HCT116 (cell line): ENCODE data around the gene INPPL1. TPM values are rescaled to one million over a fixed set of nuclear protein-coding genes. Genes with fewer than 3 reads are reported as not detected.

Experiments
- ATAC-seq: fragments of 200-7000 bp; cut with Tn5 transposase; 2 replicates; pipeline ENCODE4 v1.9.1; 2020; ENCODE audit warnings: mild to moderate bottlenecking, moderate library complexity
- BruUV-seq: library from RNA; stranded (reverse); fragments of 400-500 nt; replicated peaks from 2 replicates; lab custom pipeline; 2021; lab: Mats Ljungman, UMichigan
- CTCF ChIA-PET: fragments of 300-600 bp; sonication (Branson Sonifier 250); formaldehyde crosslinking; loops from one replicate; lab custom pipeline; 2021; ENCODE audit warnings: antibody characterized with exemption; lab: Charles Lee
- POLR2A ChIA-PET: fragments of 300-600, 350-600 bp; sonication (Branson Sonifier 250); formaldehyde crosslinking; loops from one replicate; lab custom pipeline; 2021; ENCODE audit warnings: antibody characterized with exemption; lab: Charles Lee
- RAD21 ChIA-PET, 2 experiments: fragments of 300-600 bp; sonication (Branson Sonifier 250); formaldehyde crosslinking; loops; one replicate each; lab custom pipeline; 2023; ENCODE audit warnings: low total read pairs in 2 of 2; ENCODE audit not compliant: uncharacterized antibody in 2 of 2, unreplicated experiment in 2 of 2, low non-redundant PET in 1 of 2; lab: Charles Lee
- DNase-seq: peaks from one replicate; pipeline ENCODE4 v3.0.0-alpha.2; 2010; ENCODE audit warnings: low read depth, low spot score
- H2AFZ ChIP-seq: fragments of 200-600 bp; shearing (Covaris generic), sonication (generic); 2 replicates; pipeline ENCODE4 v1.6.1; 2017; ENCODE audit warnings: low read depth, mixed run types, mixed read lengths, antibody characterized with exemption, low read length; ENCODE audit not compliant: poor library complexity, severe bottlenecking
- H3K27ac ChIP-seq: 2 replicates; pipeline ENCODE4 v1.5.1; 2012; ENCODE audit warnings: low read depth, low read length
- H3K27me3 ChIP-seq: fragments of 200-600 bp; sonication (generic); 2 replicates; pipeline ENCODE4 v1.6.1; 2016; ENCODE audit warnings: mixed run types, low read length, mixed read lengths; ENCODE audit not compliant: insufficient read depth
- H3K36me3 ChIP-seq, 2 experiments: fragments of 200-500 bp in 1 of 2; fragments of 200-600 bp in 1 of 2; sonication (Bioruptor generic) in 1 of 2; sonication (generic) in 1 of 2; 2 replicates each; pipeline versions ENCODE4 v1.5.1 to v1.6.1; 2014 to 2016; ENCODE audit warnings: low read length in 2 of 2, inconsistent platforms in 1 of 2, mixed read lengths in 1 of 2, mixed run types in 1 of 2; ENCODE audit not compliant: insufficient read depth in 2 of 2, control insufficient read depth in 1 of 2
- H3K4me1 ChIP-seq, 2 experiments: fragments of 200-600 bp in 1 of 2; sonication (generic) in 1 of 2; 2 replicates each; pipeline versions ENCODE4 v1.5.1 to v1.6.1; 2012 to 2017; ENCODE audit warnings: low read length in 2 of 2, inconsistent platforms in 1 of 2, mild to moderate bottlenecking in 1 of 2, mixed read lengths in 1 of 2, mixed run types in 1 of 2, moderate library complexity in 1 of 2; ENCODE audit not compliant: insufficient read depth in 2 of 2, control insufficient read depth in 1 of 2
- H3K4me2 ChIP-seq: fragments of 200-600 bp; sonication (generic); 2 replicates; pipeline ENCODE4 v1.6.1; 2017; ENCODE audit warnings: mixed run types, low read length, mixed read lengths
- H3K4me3 ChIP-seq, 2 experiments: fragments of 200-600 bp in 1 of 2; sonication (generic) in 1 of 2; replicated peaks in 1 of 2; 2 replicates each; pipeline ENCODE4 v1.5.1; 2011 to 2016; ENCODE audit warnings: low read length in 2 of 2, control low read depth in 1 of 2, low read depth in 1 of 2, mild to moderate bottlenecking in 1 of 2, mixed read lengths in 1 of 2, mixed run types in 1 of 2
- H3K79me2 ChIP-seq: fragments of 200-600 bp; sonication (generic); 2 replicates; pipeline ENCODE4 v1.6.1; 2017; ENCODE audit warnings: mild to moderate bottlenecking, mixed run types, low read length, moderate library complexity, mixed read lengths; ENCODE audit not compliant: insufficient read depth
- H3K9ac ChIP-seq: fragments of 200-600 bp; sonication (generic); 2 replicates; pipeline ENCODE4 v1.6.1; 2016; ENCODE audit warnings: low read length, mixed read lengths
- H3K9me2 ChIP-seq: fragments of 200-600 bp; sonication (generic), shearing (Covaris generic); 2 replicates; pipeline ENCODE4 v1.6.1; 2017; ENCODE audit warnings: mixed run types, mild to moderate bottlenecking, moderate library complexity; ENCODE audit not compliant: insufficient read depth
- H3K9me3 ChIP-seq, 2 experiments: fragments of 200-500 bp in 1 of 2; fragments of 200-600 bp in 1 of 2; sonication (Bioruptor generic) in 1 of 2; sonication (generic) in 1 of 2; 2 replicates each; pipeline ENCODE4 v1.6.1; 2014 to 2017; ENCODE audit warnings: low read length in 2 of 2, mixed read lengths in 2 of 2, inconsistent platforms in 1 of 2, low read depth in 1 of 2, mild to moderate bottlenecking in 1 of 2, mixed run types in 1 of 2, moderate library complexity in 1 of 2; ENCODE audit not compliant: control insufficient read depth in 1 of 2, insufficient read depth in 1 of 2
- H4K20me1 ChIP-seq: fragments of 200-600 bp; sonication (generic), shearing (Covaris generic); 2 replicates; pipeline ENCODE4 v1.6.1; 2017; ENCODE audit warnings: mixed run types, mild to moderate bottlenecking, moderate library complexity; ENCODE audit not compliant: insufficient read depth
- CTCF ChIP-seq, 3 experiments: fragments of 200-600 bp in 1 of 3; sonication (generic) in 1 of 3; IDR thresholded peaks in 2 of 3; conservative IDR thresholded peaks in 1 of 3; 2 replicates each; pipeline ENCODE4 v1.5.1; 2012 to 2017; ENCODE audit warnings: low read depth in 2 of 3, low read length in 2 of 3, antibody characterized with exemption in 1 of 3, borderline replicate concordance in 1 of 3, control low read depth in 1 of 3, mild to moderate bottlenecking in 1 of 3, mixed read lengths in 1 of 3, mixed run types in 1 of 3, moderate library complexity in 1 of 3; ENCODE audit not compliant: insufficient read depth in 1 of 3
- EGR1 ChIP-seq: IDR thresholded peaks from 2 replicates; pipeline ENCODE4 v1.6.1; 2012; ENCODE audit warnings: low read depth
- FOSL1 ChIP-seq: IDR thresholded peaks from 2 replicates; pipeline ENCODE4 v1.6.1; 2012; ENCODE audit warnings: low read depth
- JUND ChIP-seq: IDR thresholded peaks from 2 replicates; pipeline ENCODE4 v1.6.1; 2012
- POLR2A ChIP-seq: IDR thresholded peaks from 2 replicates; pipeline ENCODE4 v1.7.0; 2011; ENCODE audit warnings: borderline replicate concordance; ENCODE audit not compliant: insufficient read depth, insufficient read length; ENCODE audit errors: extremely low read depth
- RAD21 ChIP-seq: IDR thresholded peaks from 2 replicates; pipeline ENCODE4 v1.6.1; 2012; ENCODE audit warnings: low read depth, mild to moderate bottlenecking
- REST ChIP-seq: IDR thresholded peaks from 2 replicates; pipeline ENCODE4 v1.6.1; 2012; ENCODE audit warnings: low read depth
- SIN3A ChIP-seq: IDR thresholded peaks from 2 replicates; pipeline ENCODE4 v1.6.1; 2012; ENCODE audit warnings: low read depth
- SP1 ChIP-seq: IDR thresholded peaks from 2 replicates; pipeline ENCODE4 v1.6.1; 2012; ENCODE audit warnings: low read depth
- SRF ChIP-seq: IDR thresholded peaks from 2 replicates; pipeline ENCODE4 v1.6.1; 2012; ENCODE audit warnings: low read depth
- TCF7L2 ChIP-seq: IDR thresholded peaks from 2 replicates; pipeline ENCODE4 v1.7.0; 2011; ENCODE audit warnings: borderline replicate concordance, inconsistent platforms; ENCODE audit not compliant: insufficient read depth, insufficient read length; ENCODE audit errors: extremely low read depth
- YY1 ChIP-seq: IDR thresholded peaks from 2 replicates; pipeline ENCODE4 v1.6.1; 2011; ENCODE audit warnings: low read length, low read depth, moderate library complexity, mild to moderate bottlenecking; ENCODE audit not compliant: insufficient replicate concordance; ENCODE audit errors: extremely low read depth
- ZFX ChIP-seq: fragments of 450-650 bp; IDR thresholded peaks from 2 replicates; pipeline ENCODE4 v1.6.1; 2017
- ZNF274 ChIP-seq: fragments of 200-500 bp; sonication (Bioruptor generic); IDR thresholded peaks from 2 replicates; pipeline ENCODE4 v1.6.1; 2014; ENCODE audit warnings: mild to moderate bottlenecking, low read depth, low read length, inconsistent platforms
- intact Hi-C: fragments of 100-400 bp; cut with micrococcal nuclease; formaldehyde crosslinking; loops from 2 replicates; pipeline ENCODE4 v1.10.0; 2022
- total RNA-seq: library from RNA; stranded (reverse); gene quantifications from one replicate; pipeline ENCODE4 v1.2.1, GENCODE V29; 2021; ENCODE audit not compliant: unreplicated experiment
- TF ChIP-seq, protein P1 (sequence below): IDR thresholded peaks from 2 replicates; pipeline ENCODE4 v1.6.1; 2011; ENCODE audit warnings: mild to moderate bottlenecking, low read length, moderate library complexity; ENCODE audit not compliant: insufficient replicate concordance; ENCODE audit errors: extremely low read depth

The INPPL1 gene
- total RNA-seq, 1 experiment from 2014 or later: 132 TPM

DNA sequence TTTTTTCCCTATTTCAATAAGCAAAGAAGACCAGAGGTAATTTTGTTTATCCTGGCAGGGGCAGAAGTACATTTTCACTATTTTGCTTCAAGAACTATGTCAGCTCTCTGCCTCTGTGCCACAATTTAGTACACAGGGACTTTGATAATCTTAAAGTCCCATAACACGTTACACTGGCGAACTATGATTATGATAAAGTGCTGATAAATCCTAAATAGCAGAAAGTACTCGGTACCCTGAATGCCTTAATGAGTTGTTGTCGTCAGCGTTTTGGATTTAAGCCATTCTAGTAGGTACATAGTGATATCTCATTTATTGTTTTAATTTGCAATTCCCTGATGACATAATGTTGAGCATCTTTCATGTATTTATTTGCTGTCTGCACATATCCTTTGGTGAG lies 36.0 kb downstream of the INPPL1 start:
- no peaks in the 10 kb centered on the region for H3K36me3 ChIP-seq
- no peaks in the 10 kb centered on the region for H3K79me2 ChIP-seq
- TF ChIP-seq FOSL1: no peak
- no peak for TF ChIP-seq ZNF274
- no peak for TF ChIP-seq POLR2A
- TF ChIP-seq SIN3A: no peak
- no peak for TF ChIP-seq YY1
- no peak for TF ChIP-seq REST
- TF ChIP-seq, protein P1, sequence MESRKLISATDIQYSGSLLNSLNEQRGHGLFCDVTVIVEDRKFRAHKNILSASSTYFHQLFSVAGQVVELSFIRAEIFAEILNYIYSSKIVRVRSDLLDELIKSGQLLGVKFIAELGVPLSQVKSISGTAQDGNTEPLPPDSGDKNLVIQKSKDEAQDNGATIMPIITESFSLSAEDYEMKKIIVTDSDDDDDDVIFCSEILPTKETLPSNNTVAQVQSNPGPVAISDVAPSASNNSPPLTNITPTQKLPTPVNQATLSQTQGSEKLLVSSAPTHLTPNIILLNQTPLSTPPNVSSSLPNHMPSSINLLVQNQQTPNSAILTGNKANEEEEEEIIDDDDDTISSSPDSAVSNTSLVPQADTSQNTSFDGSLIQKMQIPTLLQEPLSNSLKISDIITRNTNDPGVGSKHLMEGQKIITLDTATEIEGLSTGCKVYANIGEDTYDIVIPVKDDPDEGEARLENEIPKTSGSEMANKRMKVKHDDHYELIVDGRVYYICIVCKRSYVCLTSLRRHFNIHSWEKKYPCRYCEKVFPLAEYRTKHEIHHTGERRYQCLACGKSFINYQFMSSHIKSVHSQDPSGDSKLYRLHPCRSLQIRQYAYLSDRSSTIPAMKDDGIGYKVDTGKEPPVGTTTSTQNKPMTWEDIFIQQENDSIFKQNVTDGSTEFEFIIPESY: no peak
- no peak for TF ChIP-seq ZFX
- TF ChIP-seq SRF: no peak
- no peak for TF ChIP-seq JUND
- TF ChIP-seq SP1: no peak
- no peak for TF ChIP-seq TCF7L2
- TF ChIP-seq RAD21: no peak
- no peak for TF ChIP-seq CTCF (IDR thresholded peaks at IDR 0.05 in 2 of 3, conservative IDR thresholded peaks at IDR 0.05 in 1 of 3; ENCODE audit: borderline replicate concordance in 1 of 3, insufficient read depth in 1 of 3, low read depth in 2 of 3, low read length in 2 of 3)
- no peak for TF ChIP-seq EGR1
- TF ChIP-seq, all 23 proteins: peak for 0
- H3K4me2 ChIP-seq: no peak overlapping the region
- no peak overlapping the region for H3K9ac ChIP-seq
- no peaks in the 10 kb centered on the region for H3K9me2 ChIP-seq
- DNase-seq (no peak), ATAC-seq (no peak)
- no peak overlapping the region for H3K4me3 ChIP-seq
- no peak overlapping the region for H2AFZ ChIP-seq
- ChIA-PET CTCF (no interaction called here), POLR2A (no interaction called here), RAD21 (no interaction called here)
- H4K20me1 ChIP-seq: no peaks in the 10 kb centered on the region
- H3K4me1 ChIP-seq: peaks cover 0 to 6% of the 10 kb centered on the region in 2 experiments; a peak in 1 of 4 replicates
- H3K27ac ChIP-seq: no peak overlapping the region
- no peaks in the 10 kb centered on the region for H3K9me3 ChIP-seq
- BruUV-seq: no TSS peak
- no peaks in the 10 kb centered on the region for H3K27me3 ChIP-seq
- intact Hi-C loops: no loop called here
